PC-9 (cell line): ENCODE results near the gene ACYP1. TPM values are rescaled to one million over a fixed set of nuclear protein-coding genes. Genes with fewer than 3 reads are reported as not detected.

ENCODE experiments used
- BruUV-seq: library from RNA; stranded (reverse); fragments of 400-500 nt; replicated peaks from 2 replicates; lab custom pipeline; 2021; lab: Mats Ljungman, UMichigan
- CTCF ChIA-PET: fragments of 300-600 bp; sonication (Branson Sonifier 250); formaldehyde crosslinking; loops from one replicate; lab custom pipeline; 2022; ENCODE audit warnings: antibody characterized with exemption; lab: Charles Lee
- POLR2A ChIA-PET: fragments of 300-600 bp; sonication (Branson Sonifier 250); formaldehyde crosslinking; loops from one replicate; lab custom pipeline; 2022; ENCODE audit warnings: antibody characterized with exemption; ENCODE audit not compliant: unreplicated experiment; lab: Charles Lee
- DNase-seq, 2 experiments: peaks; one replicate each; pipeline versions ENCODE4 v3.0.0 to v3.0.0-alpha.2; 2015 to 2022; ENCODE audit warnings: mixed read lengths in 1 of 2
- H2AFZ ChIP-seq: fragments of 200-600 bp; sonication (generic); 2 replicates; pipeline ENCODE4 v1.8.1; 2017; ENCODE audit warnings: antibody characterized with exemption
- H3F3A ChIP-seq: fragments of 200-600 bp; sonication (generic); 2 replicates; pipeline ENCODE4 v1.8.1; 2017; ENCODE audit warnings: antibody characterized with exemption, mild to moderate bottlenecking, low read depth; ENCODE audit not compliant: insufficient read depth
- H3K27ac ChIP-seq: fragments of 200-600 bp; sonication (generic); 2 replicates; pipeline ENCODE4 v1.6.1; 2016; ENCODE audit warnings: mixed run types
- H3K27me3 ChIP-seq: fragments of 200-600 bp; sonication (generic); 2 replicates; pipeline ENCODE4 v1.6.1; 2016; ENCODE audit warnings: low read depth, mixed run types; ENCODE audit not compliant: insufficient read depth
- H3K36me3 ChIP-seq: fragments of 200-600 bp; sonication (generic); 2 replicates; pipeline ENCODE4 v1.6.1; 2016; ENCODE audit warnings: low read depth, mixed run types
- H3K4me1 ChIP-seq: fragments of 200-600 bp; sonication (generic); replicated peaks from 2 replicates; pipeline ENCODE4 v1.6.1; 2016; ENCODE audit warnings: mixed run types; ENCODE audit not compliant: insufficient read depth
- H3K4me2 ChIP-seq: fragments of 200-600 bp; sonication (generic); 2 replicates; pipeline ENCODE4 v1.6.1; 2017; ENCODE audit warnings: mixed run types
- H3K4me3 ChIP-seq: fragments of 200-600 bp; sonication (generic); 2 replicates; pipeline ENCODE4 v1.6.1; 2016; ENCODE audit warnings: mixed run types
- H3K79me2 ChIP-seq: fragments of 200-600 bp; sonication (generic); 2 replicates; pipeline ENCODE4 v1.6.1; 2017; ENCODE audit warnings: low read depth, mixed run types
- H3K9me2 ChIP-seq: fragments of 200-600 bp; sonication (generic); 2 replicates; pipeline ENCODE4 v1.8.1; 2017; ENCODE audit warnings: mild to moderate bottlenecking; ENCODE audit not compliant: insufficient read depth
- H3K9me3 ChIP-seq: fragments of 200-600 bp; sonication (generic); 2 replicates; pipeline ENCODE4 v1.8.1; 2016; ENCODE audit warnings: low read depth; ENCODE audit not compliant: insufficient read depth
- H4K20me1 ChIP-seq: fragments of 200-600 bp; sonication (generic); 2 replicates; pipeline ENCODE4 v1.8.1; 2017; ENCODE audit not compliant: insufficient read depth
- EZH2 ChIP-seq: fragments of 200-600 bp; sonication (generic); IDR thresholded peaks from 2 replicates; pipeline ENCODE4 v1.8.0; 2017; ENCODE audit warnings: antibody characterized with exemption, low read depth
- intact Hi-C: fragments of 100-400 bp; cut with micrococcal nuclease; formaldehyde crosslinking; loops from one replicate; pipeline ENCODE4 v1.10.0; 2022; ENCODE audit not compliant: unreplicated experiment
- total RNA-seq: library from RNA; stranded (reverse); gene quantifications from 2 replicates; pipeline ENCODE4 v1.2.3, GENCODE V29; 2021
- TF ChIP-seq, protein P1 (sequence below): fragments of 200-600 bp; sonication (generic); conservative IDR thresholded peaks from 2 replicates; pipeline ENCODE4 v1.6.1; 2017; ENCODE audit warnings: mixed run types, antibody characterized with exemption, mild to moderate bottlenecking, moderate library complexity

Gene ACYP1
- total RNA-seq, 1 experiment from 2014 or later = 98.9 TPM

DNA sequence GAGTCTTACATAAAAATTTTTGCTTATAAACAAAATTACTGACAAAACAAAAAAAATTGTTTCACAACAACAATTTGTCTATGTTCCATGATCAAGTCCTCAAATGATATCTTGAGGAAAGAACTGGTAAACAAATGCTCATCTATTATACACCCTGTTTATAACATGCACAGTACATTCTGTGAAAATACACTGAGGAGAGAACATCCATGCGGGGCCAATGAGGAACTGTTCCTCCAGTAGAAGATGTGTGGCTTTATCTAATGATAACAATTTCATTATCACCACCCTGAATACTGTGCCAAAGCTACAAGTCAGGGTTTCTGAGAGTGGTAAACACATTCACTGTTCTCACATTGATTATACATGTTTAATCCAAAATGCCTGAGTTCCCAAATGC is 23.3 kb downstream of the ACYP1 start:
- Histone ChIP-seq H3K27ac (no peak overlapping the region), H3F3A (peaks cover 18% of the 10 kb centered on the region; the same call in 1 of the 2 replicates), H3K9me3 (no peaks in the 10 kb centered on the region), H4K20me1 (no peaks in the 10 kb centered on the region), H2AFZ (no peak overlapping the region), H3K36me3 (peaks cover 31% of the 10 kb centered on the region), H3K4me2 (no peak overlapping the region), H3K79me2 (peaks cover 18% of the 10 kb centered on the region), H3K9me2 (no peaks in the 10 kb centered on the region), H3K4me1 (peaks cover 38% of the 10 kb centered on the region), H3K4me3 (no peak overlapping the region), H3K27me3 (no peaks in the 10 kb centered on the region)
- intact Hi-C loops = loop anchor here (2.0 kb wide), 1 partner anchor 22 kb away; no protein-coding TSS in a partner anchor
- POLR2A ChIA-PET = no interaction called here
- DNase-seq = no peak
- no TSS peak for BruUV-seq
- no peak for TF ChIP-seq EZH2
- TF ChIP-seq, protein P1, sequence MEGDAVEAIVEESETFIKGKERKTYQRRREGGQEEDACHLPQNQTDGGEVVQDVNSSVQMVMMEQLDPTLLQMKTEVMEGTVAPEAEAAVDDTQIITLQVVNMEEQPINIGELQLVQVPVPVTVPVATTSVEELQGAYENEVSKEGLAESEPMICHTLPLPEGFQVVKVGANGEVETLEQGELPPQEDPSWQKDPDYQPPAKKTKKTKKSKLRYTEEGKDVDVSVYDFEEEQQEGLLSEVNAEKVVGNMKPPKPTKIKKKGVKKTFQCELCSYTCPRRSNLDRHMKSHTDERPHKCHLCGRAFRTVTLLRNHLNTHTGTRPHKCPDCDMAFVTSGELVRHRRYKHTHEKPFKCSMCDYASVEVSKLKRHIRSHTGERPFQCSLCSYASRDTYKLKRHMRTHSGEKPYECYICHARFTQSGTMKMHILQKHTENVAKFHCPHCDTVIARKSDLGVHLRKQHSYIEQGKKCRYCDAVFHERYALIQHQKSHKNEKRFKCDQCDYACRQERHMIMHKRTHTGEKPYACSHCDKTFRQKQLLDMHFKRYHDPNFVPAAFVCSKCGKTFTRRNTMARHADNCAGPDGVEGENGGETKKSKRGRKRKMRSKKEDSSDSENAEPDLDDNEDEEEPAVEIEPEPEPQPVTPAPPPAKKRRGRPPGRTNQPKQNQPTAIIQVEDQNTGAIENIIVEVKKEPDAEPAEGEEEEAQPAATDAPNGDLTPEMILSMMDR = no peak
- CTCF ChIA-PET = no interaction called here

DNA sequence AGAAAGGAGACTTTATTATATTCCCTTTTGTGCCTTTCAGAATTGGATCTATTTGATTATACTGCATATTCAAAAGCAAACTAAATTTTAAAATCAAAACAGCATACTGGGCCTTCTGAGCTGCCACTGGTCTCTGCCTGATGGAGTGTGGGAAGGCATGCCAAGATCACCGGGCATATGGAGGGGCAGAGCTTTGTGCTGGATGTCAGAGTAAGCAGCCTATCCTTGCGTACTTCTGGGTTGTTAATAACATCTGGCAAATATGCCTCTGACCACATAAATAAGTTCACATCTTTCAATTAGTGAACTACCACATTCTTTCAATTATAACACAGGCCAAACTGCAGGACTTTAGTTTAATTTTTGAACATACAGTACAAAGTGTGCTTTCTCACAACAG is 30.9 kb downstream of the ACYP1 start:
- Histone ChIP-seq H3K4me1 (no peaks in the 10 kb centered on the region), H3K9me3 (no peaks in the 10 kb centered on the region), H4K20me1 (no peaks in the 10 kb centered on the region), H3F3A (0 out of 2 replicates have a peak, but pooled peaks cover 3% of the 10 kb centered on the region), H3K27me3 (no peaks in the 10 kb centered on the region), H3K27ac (no peak overlapping the region), H3K79me2 (no peaks in the 10 kb centered on the region), H3K4me2 (no peak overlapping the region), H3K9me2 (no peaks in the 10 kb centered on the region), H3K4me3 (no peak overlapping the region), H2AFZ (no peak overlapping the region), H3K36me3 (peaks cover 48% of the 10 kb centered on the region)
- intact Hi-C loops = no loop called here
- TF ChIP-seq EZH2 = no peak
- TF ChIP-seq, protein P1 = no peak
- no TSS peak for BruUV-seq
- no peak for DNase-seq
- POLR2A ChIA-PET = interaction anchor here (0.6 kb wide), 1 partner anchor 17 kb away, joined by 4 read pairs; no protein-coding TSS in a partner anchor
- CTCF ChIA-PET = no interaction called here

DNA sequence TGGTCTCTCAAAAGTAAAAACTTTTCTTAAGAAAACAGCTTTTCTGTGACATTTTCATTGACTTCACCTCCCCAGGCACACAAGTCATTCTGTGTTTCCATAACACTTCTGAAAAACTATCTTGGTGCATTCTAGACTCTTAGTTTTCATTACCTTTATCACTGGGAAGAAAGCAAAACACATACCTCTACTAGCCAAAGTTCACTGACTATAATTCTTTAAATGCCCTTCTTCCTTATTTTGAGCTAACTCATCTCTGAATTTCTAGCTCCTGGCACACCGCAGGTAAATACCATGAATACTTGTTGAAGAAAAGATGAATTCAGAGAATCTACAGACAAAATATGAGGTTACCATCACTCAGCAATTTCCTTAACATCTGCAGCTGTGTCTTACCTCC is 33.7 kb downstream of the ACYP1 start:
- intact Hi-C loops = no loop called here
- no peaks in the 10 kb centered on the region for H3K27me3 ChIP-seq
- DNase-seq = no peak
- no peak overlapping the region for H3K4me2 ChIP-seq
- ChIA-PET CTCF (interaction anchor here (1.0 kb wide), 1 partner anchor 52 kb away, joined by 3 read pairs; no protein-coding TSS in a partner anchor), POLR2A (interaction anchor here (0.6 to 0.7 kb wide), 3 partner anchors 85 to 1205 kb away, joined by 3 to 12 read pairs (median 3); no protein-coding TSS in a partner anchor)
- H3K79me2 ChIP-seq = no peaks in the 10 kb centered on the region
- no TSS peak for BruUV-seq
- H3F3A ChIP-seq = 0 out of 2 replicates have a peak, but pooled peaks cover 3% of the 10 kb centered on the region
- H4K20me1 ChIP-seq = no peaks in the 10 kb centered on the region
- peaks cover 50% of the 10 kb centered on the region for H3K36me3 ChIP-seq
- no peaks in the 10 kb centered on the region for H3K9me2 ChIP-seq
- no peak overlapping the region for H2AFZ ChIP-seq
- TF ChIP-seq, protein P1 = no peak
- TF ChIP-seq EZH2 = no peak
- no peak overlapping the region for H3K4me3 ChIP-seq
- no peaks in the 10 kb centered on the region for H3K9me3 ChIP-seq
- H3K27ac ChIP-seq = no peak overlapping the region
- no peaks in the 10 kb centered on the region for H3K4me1 ChIP-seq
